ENCODE results near the gene TACC3.

GRCh38 chr4:1705732-1706131, 15.6 kb upstream of the TACC3 start:
- TF ChIP-seq POLR2A (IDR thresholded peaks at IDR 0.05) (no peak), CTCF (IDR thresholded peaks at IDR 0.05) (no peak)
